GM12872 (cell line): ENCODE data around the gene ARFGAP1.

Source experiments
- CTCF ChIP-seq: IDR thresholded peaks from 3 replicates; pipeline ENCODE4 v1.5.1; 2011; ENCODE audit warnings: low read depth, mild to moderate bottlenecking, low read length, moderate library complexity; ENCODE audit not compliant: insufficient read depth

The ARFGAP1 gene

DNA sequence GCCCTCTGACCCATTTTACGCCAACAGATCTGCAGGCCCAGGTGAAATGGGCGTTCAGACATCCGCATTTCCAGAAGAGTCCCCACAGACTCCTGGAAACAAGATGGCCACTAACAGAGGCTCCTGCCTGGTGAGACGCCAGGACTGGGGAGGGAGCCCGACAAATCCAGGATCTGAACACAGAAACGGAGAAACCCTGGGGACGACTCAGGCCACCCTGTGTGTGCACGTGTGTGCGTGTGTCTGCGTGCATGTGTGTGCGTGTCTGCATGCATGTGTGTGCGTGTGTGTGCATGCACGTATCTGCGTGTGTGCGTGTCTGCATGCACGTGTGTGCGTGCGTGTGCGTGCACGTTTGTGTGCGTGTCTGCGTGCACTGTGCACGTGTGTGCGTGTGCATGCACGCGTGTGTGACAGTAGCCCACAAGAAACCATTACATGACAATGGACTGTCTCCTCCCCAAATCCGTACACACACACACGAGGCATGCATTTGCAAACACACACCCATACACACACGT lies 63.7 kb downstream of the ARFGAP1 start:
- no peak for TF ChIP-seq CTCF

DNA sequence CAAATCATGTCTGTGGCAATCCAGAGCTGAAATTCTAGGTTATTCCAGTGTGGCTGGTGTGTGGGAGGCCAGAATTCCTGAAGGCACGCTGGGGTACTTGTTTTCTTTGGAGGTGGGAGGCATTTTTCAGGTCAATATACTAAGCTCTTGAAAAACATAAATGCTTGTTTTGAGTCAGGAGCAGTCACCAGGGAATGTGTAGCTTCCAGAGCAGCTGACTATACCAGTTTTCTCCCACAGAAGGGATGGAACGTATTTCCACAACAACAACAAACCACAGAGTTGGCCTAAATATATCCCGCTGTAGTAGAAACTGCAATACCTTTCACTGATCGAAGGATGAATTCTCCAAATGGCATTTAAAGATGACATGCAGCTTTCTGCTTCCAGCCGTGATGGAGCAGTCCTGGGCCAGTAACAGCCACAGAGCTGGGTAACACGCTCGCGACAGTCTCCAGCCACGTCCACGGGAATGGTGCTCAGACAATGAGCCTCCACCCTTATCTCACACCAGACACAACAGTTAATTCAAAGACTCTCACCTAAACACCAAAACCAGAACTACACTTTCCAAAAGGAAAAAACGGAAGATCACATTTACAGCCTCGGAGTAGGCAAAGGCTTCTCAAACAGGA lies 65.3 kb downstream of the ARFGAP1 start:
- TF ChIP-seq CTCF = no peak
